Neural cell (in vitro differentiated cells): ENCODE results near the gene SACS. TPM values are rescaled to one million over a fixed set of nuclear protein-coding genes. Genes with fewer than 3 reads are reported as not detected.

Experiments used
- H2AFZ ChIP-seq: fragments of 200-600, 300-800 bp; sonication (generic), shearing (Covaris generic); 2 replicates; pipeline ENCODE4 v1.6.0; 2014; ENCODE audit warnings: low read depth, mild to moderate bottlenecking, antibody characterized with exemption, low read length, moderate library complexity
- H3F3A ChIP-seq: fragments of 200-600 bp; shearing (Covaris generic); 2 replicates; pipeline ENCODE4 v1.6.1; 2016; ENCODE audit warnings: mild to moderate bottlenecking, moderate library complexity, mixed read lengths, antibody characterized with exemption, low read length; ENCODE audit not compliant: insufficient read depth, poor library complexity, severe bottlenecking
- H3K27ac ChIP-seq: fragments of 200-600, 300-800 bp; sonication (generic), shearing (Covaris generic); 2 replicates; pipeline ENCODE4 v1.5.1; 2014; ENCODE audit warnings: mild to moderate bottlenecking, low read length, moderate library complexity
- H3K27me3 ChIP-seq: fragments of 300-800, 200-600 bp; sonication (generic), shearing (Covaris generic); 2 replicates; pipeline ENCODE4 v1.6.0; 2014; ENCODE audit warnings: mild to moderate bottlenecking, low read depth, low read length, moderate library complexity; ENCODE audit not compliant: insufficient read depth
- H3K36me3 ChIP-seq: fragments of 300-800, 200-600 bp; sonication (generic), shearing (Covaris generic); 2 replicates; pipeline ENCODE4 v1.5.1; 2014; ENCODE audit warnings: mild to moderate bottlenecking, antibody characterized with exemption, low read length, moderate library complexity; ENCODE audit not compliant: insufficient read depth
- H3K4me2 ChIP-seq: fragments of 300-800, 200-600 bp; sonication (generic), shearing (Covaris generic); 2 replicates; pipeline ENCODE4 v1.6.0; 2014; ENCODE audit warnings: mild to moderate bottlenecking, low read length
- H3K4me3 ChIP-seq: fragments of 300-800, 200-600 bp; sonication (generic), shearing (Covaris generic); 2 replicates; pipeline ENCODE4 v1.5.1; 2014; ENCODE audit warnings: mild to moderate bottlenecking, low read length, moderate library complexity
- H3K79me2 ChIP-seq: fragments of 200-600 bp; shearing (Covaris generic); replicated peaks from 2 replicates; pipeline ENCODE4 v1.6.0; 2014; ENCODE audit warnings: mild to moderate bottlenecking, low read length, moderate library complexity; ENCODE audit not compliant: insufficient read depth
- H3K9ac ChIP-seq: fragments of 300-800, 200-600 bp; sonication (generic), shearing (Covaris generic); 2 replicates; pipeline ENCODE4 v1.6.1; 2016; ENCODE audit warnings: mild to moderate bottlenecking, low read length, mixed read lengths
- H3K9me2 ChIP-seq: fragments of 200-600 bp; shearing (Covaris generic); 2 replicates; pipeline ENCODE4 v1.6.1; 2016; ENCODE audit warnings: mild to moderate bottlenecking, low read length, mixed read lengths; ENCODE audit not compliant: insufficient read depth
- H3K9me3 ChIP-seq: fragments of 200-600, 300-800 bp; sonication (generic), shearing (Covaris generic); 2 replicates; pipeline ENCODE4 v1.6.1; 2016; ENCODE audit warnings: mild to moderate bottlenecking, mixed run types, low read length, moderate library complexity, mixed read lengths
- H4K20me1 ChIP-seq: fragments of 200-600 bp; shearing (Covaris generic); 2 replicates; pipeline ENCODE4 v1.6.1; 2016; ENCODE audit warnings: mild to moderate bottlenecking, mixed run types; ENCODE audit not compliant: insufficient read depth
- EP300 ChIP-seq: fragments of 450-650 bp; conservative IDR thresholded peaks from 2 replicates; pipeline ENCODE4 v1.6.1; 2014; ENCODE audit warnings: antibody characterized with exemption, mild to moderate bottlenecking, moderate library complexity; ENCODE audit not compliant: poor library complexity, severe bottlenecking
- EZH2 ChIP-seq: fragments of 200-600, 300-800 bp; shearing (Covaris generic), sonication (generic); IDR thresholded peaks from 2 replicates; pipeline ENCODE4 v1.6.1; 2014; ENCODE audit warnings: antibody characterized with exemption, low read length, borderline replicate concordance, mild to moderate bottlenecking; ENCODE audit not compliant: insufficient read depth, poor library complexity, severe bottlenecking
- MXI1 ChIP-seq: fragments of 450-650 bp; conservative IDR thresholded peaks from 2 replicates; pipeline ENCODE4 v1.6.1; 2014; ENCODE audit warnings: antibody characterized with exemption, mild to moderate bottlenecking; ENCODE audit not compliant: poor library complexity, severe bottlenecking
- POLR2AphosphoS5 ChIP-seq: IDR thresholded peaks from 2 replicates; pipeline ENCODE4 v1.6.1; 2012
- RAD21 ChIP-seq: fragments of 450-650 bp; conservative IDR thresholded peaks from 2 replicates; pipeline ENCODE4 v1.6.1; 2014; ENCODE audit warnings: antibody characterized with exemption, mild to moderate bottlenecking, moderate library complexity
- SMC3 ChIP-seq: fragments of 450-650 bp; conservative IDR thresholded peaks from 2 replicates; pipeline ENCODE4 v1.6.1; 2014; ENCODE audit warnings: antibody characterized with exemption, mild to moderate bottlenecking, moderate library complexity; ENCODE audit not compliant: poor library complexity
- TAF1 ChIP-seq: IDR thresholded peaks from 2 replicates; pipeline ENCODE4 v1.6.1; 2012; ENCODE audit warnings: low read depth
- polyA plus RNA-seq: library from polyadenylated mRNA; depleted of rRNA; stranded (reverse); fragments of >200 nt; gene quantifications from 2 replicates; pipeline ENCODE4 v1.2.3, GENCODE V29; 2014
- TF ChIP-seq, protein P1 (sequence below): fragments of 450-650 bp; IDR thresholded peaks from 2 replicates; pipeline ENCODE4 v1.5.1; 2014; ENCODE audit warnings: antibody characterized with exemption, mild to moderate bottlenecking, moderate library complexity; ENCODE audit not compliant: poor library complexity, severe bottlenecking
- TF ChIP-seq, protein P2 (sequence below): IDR thresholded peaks from 2 replicates; pipeline ENCODE4 v1.6.1; 2012; ENCODE audit warnings: borderline replicate concordance

SACS gene
- polyA plus RNA-seq, 1 donor from 2014 or later, result 24.1 TPM

DNA sequence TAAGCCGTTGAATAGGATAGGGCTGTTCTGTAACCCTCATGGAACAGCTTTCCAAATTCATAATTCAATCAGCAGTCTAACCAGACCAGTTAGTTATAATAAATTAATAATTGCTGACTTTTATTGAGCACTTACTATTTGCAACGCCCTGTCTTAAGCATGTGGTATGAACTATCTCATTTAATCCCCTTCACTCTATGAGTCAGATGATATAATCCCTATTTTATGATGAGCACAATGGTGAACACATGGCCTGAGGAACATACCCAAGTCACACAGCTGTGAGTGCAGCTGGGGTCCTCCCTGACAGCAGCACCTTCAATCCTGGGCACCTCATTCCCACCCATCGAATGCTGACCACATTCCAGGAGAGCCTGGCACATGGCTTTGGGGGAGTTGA, 28.0 kb upstream of the SACS start:
- no peak overlapping the region for H3K27ac ChIP-seq
- H3K79me2 ChIP-seq, result no peaks in the 10 kb centered on the region
- H3K9me3 ChIP-seq, result no peaks in the 10 kb centered on the region
- no peak overlapping the region for H3K4me2 ChIP-seq
- H3K4me3 ChIP-seq, result no peak overlapping the region
- H3K9me2 ChIP-seq, result no peaks in the 10 kb centered on the region
- no peak overlapping the region for H3K9ac ChIP-seq
- H2AFZ ChIP-seq, result no peak overlapping the region
- no peak for TF ChIP-seq MXI1
- TF ChIP-seq EZH2, result no peak
- no peaks in the 10 kb centered on the region for H3K27me3 ChIP-seq
- no peaks in the 10 kb centered on the region for H3F3A ChIP-seq
- no peaks in the 10 kb centered on the region for H4K20me1 ChIP-seq
- no peaks in the 10 kb centered on the region for H3K36me3 ChIP-seq

DNA sequence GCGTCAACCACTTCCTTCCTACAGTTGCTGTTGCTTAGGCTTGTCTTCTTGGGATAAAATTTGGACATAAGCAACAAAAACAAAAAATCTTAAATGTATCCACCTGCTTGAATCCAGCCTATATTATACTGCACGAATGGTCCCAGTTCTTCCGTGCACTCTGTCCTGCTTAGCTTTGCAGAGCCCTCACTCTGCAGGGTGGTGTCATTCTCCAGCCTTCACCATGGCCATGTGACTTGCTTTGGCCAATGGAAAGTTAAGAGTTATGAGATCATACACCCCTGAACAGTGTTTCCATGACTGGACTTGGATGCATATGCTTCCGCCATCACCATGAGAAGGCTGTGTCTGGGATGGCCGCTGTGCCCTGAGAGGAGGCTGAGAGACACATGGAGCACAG, 27.4 kb upstream of the SACS start:
- H3K9ac ChIP-seq, result no peak overlapping the region
- no peaks in the 10 kb centered on the region for H3F3A ChIP-seq
- H3K79me2 ChIP-seq, result no peaks in the 10 kb centered on the region
- no peak overlapping the region for H3K4me2 ChIP-seq
- H3K9me3 ChIP-seq, result no peaks in the 10 kb centered on the region
- H3K9me2 ChIP-seq, result no peaks in the 10 kb centered on the region
- no peak overlapping the region for H3K27ac ChIP-seq
- H3K27me3 ChIP-seq, result no peaks in the 10 kb centered on the region
- H3K4me3 ChIP-seq, result no peak overlapping the region
- H4K20me1 ChIP-seq, result no peaks in the 10 kb centered on the region
- no peaks in the 10 kb centered on the region for H3K36me3 ChIP-seq
- no peak overlapping the region for H2AFZ ChIP-seq
- TF ChIP-seq, protein P1, sequence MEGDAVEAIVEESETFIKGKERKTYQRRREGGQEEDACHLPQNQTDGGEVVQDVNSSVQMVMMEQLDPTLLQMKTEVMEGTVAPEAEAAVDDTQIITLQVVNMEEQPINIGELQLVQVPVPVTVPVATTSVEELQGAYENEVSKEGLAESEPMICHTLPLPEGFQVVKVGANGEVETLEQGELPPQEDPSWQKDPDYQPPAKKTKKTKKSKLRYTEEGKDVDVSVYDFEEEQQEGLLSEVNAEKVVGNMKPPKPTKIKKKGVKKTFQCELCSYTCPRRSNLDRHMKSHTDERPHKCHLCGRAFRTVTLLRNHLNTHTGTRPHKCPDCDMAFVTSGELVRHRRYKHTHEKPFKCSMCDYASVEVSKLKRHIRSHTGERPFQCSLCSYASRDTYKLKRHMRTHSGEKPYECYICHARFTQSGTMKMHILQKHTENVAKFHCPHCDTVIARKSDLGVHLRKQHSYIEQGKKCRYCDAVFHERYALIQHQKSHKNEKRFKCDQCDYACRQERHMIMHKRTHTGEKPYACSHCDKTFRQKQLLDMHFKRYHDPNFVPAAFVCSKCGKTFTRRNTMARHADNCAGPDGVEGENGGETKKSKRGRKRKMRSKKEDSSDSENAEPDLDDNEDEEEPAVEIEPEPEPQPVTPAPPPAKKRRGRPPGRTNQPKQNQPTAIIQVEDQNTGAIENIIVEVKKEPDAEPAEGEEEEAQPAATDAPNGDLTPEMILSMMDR, result no peak
- TF ChIP-seq, protein P2, sequence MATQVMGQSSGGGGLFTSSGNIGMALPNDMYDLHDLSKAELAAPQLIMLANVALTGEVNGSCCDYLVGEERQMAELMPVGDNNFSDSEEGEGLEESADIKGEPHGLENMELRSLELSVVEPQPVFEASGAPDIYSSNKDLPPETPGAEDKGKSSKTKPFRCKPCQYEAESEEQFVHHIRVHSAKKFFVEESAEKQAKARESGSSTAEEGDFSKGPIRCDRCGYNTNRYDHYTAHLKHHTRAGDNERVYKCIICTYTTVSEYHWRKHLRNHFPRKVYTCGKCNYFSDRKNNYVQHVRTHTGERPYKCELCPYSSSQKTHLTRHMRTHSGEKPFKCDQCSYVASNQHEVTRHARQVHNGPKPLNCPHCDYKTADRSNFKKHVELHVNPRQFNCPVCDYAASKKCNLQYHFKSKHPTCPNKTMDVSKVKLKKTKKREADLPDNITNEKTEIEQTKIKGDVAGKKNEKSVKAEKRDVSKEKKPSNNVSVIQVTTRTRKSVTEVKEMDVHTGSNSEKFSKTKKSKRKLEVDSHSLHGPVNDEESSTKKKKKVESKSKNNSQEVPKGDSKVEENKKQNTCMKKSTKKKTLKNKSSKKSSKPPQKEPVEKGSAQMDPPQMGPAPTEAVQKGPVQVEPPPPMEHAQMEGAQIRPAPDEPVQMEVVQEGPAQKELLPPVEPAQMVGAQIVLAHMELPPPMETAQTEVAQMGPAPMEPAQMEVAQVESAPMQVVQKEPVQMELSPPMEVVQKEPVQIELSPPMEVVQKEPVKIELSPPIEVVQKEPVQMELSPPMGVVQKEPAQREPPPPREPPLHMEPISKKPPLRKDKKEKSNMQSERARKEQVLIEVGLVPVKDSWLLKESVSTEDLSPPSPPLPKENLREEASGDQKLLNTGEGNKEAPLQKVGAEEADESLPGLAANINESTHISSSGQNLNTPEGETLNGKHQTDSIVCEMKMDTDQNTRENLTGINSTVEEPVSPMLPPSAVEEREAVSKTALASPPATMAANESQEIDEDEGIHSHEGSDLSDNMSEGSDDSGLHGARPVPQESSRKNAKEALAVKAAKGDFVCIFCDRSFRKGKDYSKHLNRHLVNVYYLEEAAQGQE, result no peak
- TF ChIP-seq TAF1, result no peak
- TF ChIP-seq MXI1, result no peak
- TF ChIP-seq POLR2AphosphoS5, result no peak
- no peak for TF ChIP-seq RAD21
- TF ChIP-seq SMC3, result no peak
- TF ChIP-seq EZH2, result no peak
- no peak for TF ChIP-seq EP300

DNA sequence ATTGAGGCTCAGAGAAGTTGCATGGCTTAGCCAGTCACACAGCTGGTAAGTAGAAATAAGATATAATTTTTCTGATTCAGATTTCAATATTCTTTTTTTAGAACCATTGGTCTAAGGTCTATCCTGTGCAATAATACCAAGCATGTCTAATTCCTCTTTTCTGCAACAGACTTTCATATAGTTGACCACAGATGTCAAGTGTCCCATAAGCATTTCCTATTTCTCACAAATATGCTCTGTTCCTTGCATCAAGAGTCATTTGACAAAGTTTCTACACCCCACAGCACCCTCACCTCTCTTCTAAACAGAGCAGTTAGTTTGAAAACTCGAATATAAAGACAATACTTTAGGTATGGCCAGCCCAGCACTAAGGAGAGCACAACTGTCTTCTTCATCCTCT, 26.8 kb upstream of the SACS start:
- TF ChIP-seq, protein P2, result no peak
- TF ChIP-seq MXI1, result no peak
- TF ChIP-seq, protein P1, result no peak
- no peak for TF ChIP-seq TAF1
- TF ChIP-seq POLR2AphosphoS5, result no peak
- no peak for TF ChIP-seq SMC3
- no peak for TF ChIP-seq EZH2
- no peak for TF ChIP-seq RAD21
- TF ChIP-seq EP300, result no peak
- Histone ChIP-seq H3K9ac (no peak overlapping the region), H3K36me3 (no peaks in the 10 kb centered on the region), H3K9me2 (no peaks in the 10 kb centered on the region), H2AFZ (no peak overlapping the region), H3K4me3 (no peak overlapping the region), H3K4me2 (no peak overlapping the region), H3K27me3 (no peaks in the 10 kb centered on the region), H3F3A (no peaks in the 10 kb centered on the region), H3K9me3 (no peaks in the 10 kb centered on the region), H3K27ac (no peak overlapping the region), H4K20me1 (no peaks in the 10 kb centered on the region), H3K79me2 (no peaks in the 10 kb centered on the region)
